Vagina (tissue), 2 donors: ENCODE data around the gene LHPP. TPM values are rescaled to one million over a fixed set of nuclear protein-coding genes. Genes with fewer than 3 reads are reported as not detected.

ENCODE experiments used
- DNase-seq, 2 donors: peaks; one replicate each; pipeline ENCODE4 v3.0.0-alpha.2; 2017; ENCODE audit errors: extremely low spot score in 2 of 2
- H3K27ac ChIP-seq: fragments of 200-600 bp; sonication (generic); one replicate; pipeline ENCODE4 v1.5.1; 2019
- H3K27me3 ChIP-seq: fragments of 200-600 bp; sonication (generic); one replicate; pipeline ENCODE4 v1.5.1; 2019
- H3K36me3 ChIP-seq, 2 donors: fragments of 200-600 bp; sonication (generic); one replicate each; pipeline ENCODE4 v1.5.1; 2017 to 2019
- H3K4me1 ChIP-seq: fragments of 200-600 bp; sonication (generic); one replicate; pipeline ENCODE4 v1.5.1; 2019
- H3K4me3 ChIP-seq, 2 donors: fragments of 200-600 bp; sonication (generic); 1 replicate in 1 of 2; 2 replicates in 1 of 2; pipeline ENCODE4 v1.5.1; 2016 to 2019
- H3K9me3 ChIP-seq: fragments of 200-600 bp; sonication (generic); one replicate; pipeline ENCODE4 v1.5.1; 2019
- CTCF ChIP-seq, 3 experiments: fragments of 450-650 bp in 2 of 3; fragments of 200-600 bp in 1 of 3; sonication (generic) in 1 of 3; IDR thresholded peaks; one replicate each; pipeline ENCODE4 v1.5.1; 2017 to 2019; ENCODE audit warnings: antibody characterized with exemption in 3 of 3, mild to moderate bottlenecking in 2 of 3, moderate library complexity in 2 of 3
- POLR2A ChIP-seq, 2 donors: fragments of 450-650 bp; IDR thresholded peaks; one replicate each; pipeline ENCODE4 v1.6.1; 2017; ENCODE audit warnings: antibody characterized with exemption in 2 of 2, mild to moderate bottlenecking in 2 of 2, moderate library complexity in 2 of 2
- POLR2AphosphoS5 ChIP-seq, 2 donors: sonication (generic); formaldehyde crosslinking; IDR thresholded peaks; one replicate each; pipeline ENCODE4 v1.9.0; 2017; ENCODE audit warnings: antibody characterized with exemption in 2 of 2, mild to moderate bottlenecking in 2 of 2, low read depth in 1 of 2; ENCODE audit not compliant: insufficient read depth in 1 of 2
- intact Hi-C: fragments of 100-400 bp; cut with DNase I; formaldehyde crosslinking; loops from one replicate; pipeline ENCODE4 v1.15.1; 2023
- total RNA-seq: library from RNA; depleted of rRNA; stranded (reverse); fragments of >200 nt; gene quantifications from one replicate; pipeline ENCODE4 v1.2.3, GENCODE V29; 2016

Gene LHPP
- total RNA-seq, 1 donor from 2014 or later: 20.1 TPM

GRCh38 chr10:124525751-124526600 lies 64.4 kb downstream of the LHPP start:
- no peak for DNase-seq
- Histone ChIP-seq H3K27ac (peak overlapping the region; percentile 60), H3K36me3 (no peaks in the 10 kb centered on the region), H3K4me1 (peaks cover 46% of the 10 kb centered on the region), H3K4me3 (no peak overlapping the region), H3K9me3 (no peaks in the 10 kb centered on the region), H3K27me3 (no peaks in the 10 kb centered on the region)
- intact Hi-C loops: no loop called here
- TF ChIP-seq CTCF (IDR thresholded peaks at IDR 0.05): no peak
- TF ChIP-seq POLR2AphosphoS5 (IDR thresholded peaks at IDR 0.05; ENCODE audit: insufficient read depth in 1 of 2, low read depth in 1 of 2): no peak
- no peak for TF ChIP-seq POLR2A (IDR thresholded peaks at IDR 0.05)

GRCh38 chr10:124526621-124527267 lies 65.1 kb downstream of the LHPP start:
- DNase-seq: no peak
- H3K9me3 ChIP-seq: no peaks in the 10 kb centered on the region
- peaks cover 46% of the 10 kb centered on the region for H3K4me1 ChIP-seq
- no peak overlapping the region for H3K27ac ChIP-seq
- intact Hi-C loops: no loop called here
- no peaks in the 10 kb centered on the region for H3K36me3 ChIP-seq
- no peak overlapping the region for H3K4me3 ChIP-seq
- no peaks in the 10 kb centered on the region for H3K27me3 ChIP-seq
- TF ChIP-seq POLR2AphosphoS5 (IDR thresholded peaks at IDR 0.05; ENCODE audit: insufficient read depth in 1 of 2, low read depth in 1 of 2): no peak
- TF ChIP-seq CTCF (IDR thresholded peaks at IDR 0.05): no peak
- no peak for TF ChIP-seq POLR2A (IDR thresholded peaks at IDR 0.05)

GRCh38 chr10:124527874-124528395 lies 66.3 kb downstream of the LHPP start:
- DNase-seq: no peak
- Histone ChIP-seq H3K27ac (no peak overlapping the region), H3K4me3 (no peak overlapping the region), H3K27me3 (no peaks in the 10 kb centered on the region), H3K4me1 (peaks cover 37% of the 10 kb centered on the region), H3K36me3 (no peaks in the 10 kb centered on the region), H3K9me3 (no peaks in the 10 kb centered on the region)
- intact Hi-C loops: no loop called here
- TF ChIP-seq POLR2A (IDR thresholded peaks at IDR 0.05): no peak
- TF ChIP-seq POLR2AphosphoS5 (IDR thresholded peaks at IDR 0.05; ENCODE audit: insufficient read depth in 1 of 2, low read depth in 1 of 2): no peak
- no peak for TF ChIP-seq CTCF (IDR thresholded peaks at IDR 0.05)

- intact Hi-C loops: loop anchor here (10.0 kb wide), 1 partner anchor 295 kb away; no protein-coding TSS in a partner anchor
- Histone ChIP-seq H3K27ac (no peak overlapping the region), H3K9me3 (no peaks in the 10 kb centered on the region), H3K4me3 (no peak overlapping the region), H3K4me1 (peaks cover 24% of the 10 kb centered on the region), H3K36me3 (no peaks in the 10 kb centered on the region), H3K27me3 (no peaks in the 10 kb centered on the region)
- no peak for DNase-seq
- no peak for TF ChIP-seq CTCF (IDR thresholded peaks at IDR 0.05)
- no peak for TF ChIP-seq POLR2A (IDR thresholded peaks at IDR 0.05)
- TF ChIP-seq POLR2AphosphoS5 (IDR thresholded peaks at IDR 0.05; ENCODE audit: insufficient read depth in 1 of 2, low read depth in 1 of 2): no peak
Measured at GRCh38 chr10:124529661-124530214, 68.1 kb downstream of the LHPP start.
